ENCODE measurements around the gene SLC4A9. TPM values are rescaled to one million over a fixed set of nuclear protein-coding genes. Genes with fewer than 3 reads are reported as not detected.
A peak's percentile ranks its signal among the peaks of the same experiment; 100 is the strongest.

The SLC4A9 gene
- total RNA-seq (not detected), polyA plus RNA-seq (not detected), total RNA-seq (0 reads per million in 6 experiments)

DNA sequence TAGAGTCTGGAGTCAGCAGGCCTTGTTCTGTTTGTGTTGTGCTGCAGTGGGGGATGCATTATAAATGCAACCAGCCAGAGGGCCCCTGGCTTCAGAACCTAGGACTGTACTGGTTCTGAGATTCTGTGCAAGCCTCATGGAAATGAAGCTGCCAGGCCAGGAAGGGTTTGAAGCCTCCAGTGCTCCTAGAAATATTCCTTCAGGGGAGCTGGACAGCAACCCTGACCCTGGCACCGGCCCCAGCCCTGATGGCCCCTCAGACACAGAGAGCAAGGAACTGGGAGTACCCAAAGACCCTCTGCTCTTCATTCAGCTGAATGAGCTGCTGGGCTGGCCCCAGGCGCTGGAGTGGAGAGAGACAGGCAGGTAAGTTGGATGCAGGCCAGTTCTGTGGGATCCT, at the start of gene SLC4A9:
Gene SLC4A9, plus strand, starts transcription at position 94 of the 400 bp plus-strand sequence. Its CDS starts 43 bp downstream, at position 137.
- ATAC-seq (no peak), DNase-seq (no peak)
- Mint-ChIP-seq H3K27ac (peak within 1 kb of the TSS in 1 of 10 donors; percentile 69), H3K27me3 (peaks cover 2 to 9% (median 9%) of the 10 kb centered on the region in 5 donors), H3K4me1 (peaks cover 11 to 19% (median 15%) of the 10 kb centered on the region in 4 donors), H3K4me3 (no peak within 1 kb of the TSS), H3K9me3 (no peaks in the 10 kb centered on the region), H3K36me3 (no peaks in the 10 kb centered on the region)
- POLR2A ChIA-PET, result no interaction called here

GRCh38 chr5:140310434-140310833, 49.6 kb upstream of the SLC4A9 start:
- POLR2A ChIA-PET, result no interaction called here

DNA sequence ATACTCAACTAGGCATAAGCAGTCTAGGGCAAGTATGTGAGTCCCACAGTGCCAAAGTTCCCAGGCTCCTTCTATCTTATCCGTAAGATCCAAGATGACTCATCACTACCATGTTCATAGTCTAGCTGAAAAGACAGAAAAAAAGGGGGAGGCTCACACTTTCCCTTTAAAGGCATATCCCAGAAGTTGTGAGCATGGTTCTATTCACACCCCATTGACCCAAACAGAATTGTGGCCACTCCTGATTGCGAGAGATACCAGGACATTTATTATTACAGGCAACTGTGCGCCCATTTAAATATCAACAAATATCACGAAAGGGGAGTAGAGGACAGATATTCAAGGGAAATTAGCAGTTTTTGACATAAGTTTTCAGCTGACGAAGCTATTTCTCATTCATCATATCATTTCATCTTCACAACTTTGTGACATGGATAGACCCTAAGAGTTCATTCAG, 49.0 kb upstream of the SLC4A9 start:
- peaks cover 6 to 21% (median 12%) of the 10 kb centered on the region in 5 donors for H3K27me3 Mint-ChIP-seq
- no peaks in the 10 kb centered on the region for H3K9me3 Mint-ChIP-seq
- DNase-seq, result no peak
- no peaks in the 10 kb centered on the region for H3K36me3 Mint-ChIP-seq
- H3K4me3 Mint-ChIP-seq, result no peak overlapping the region
- no peak for ATAC-seq
- no peaks in the 10 kb centered on the region for H3K4me1 Mint-ChIP-seq
- POLR2A ChIA-PET, result no interaction called here
- no peak overlapping the region for H3K27ac Mint-ChIP-seq

More at GRCh38 chr5:140310434-140310833, 49.6 kb upstream of the SLC4A9 start:
- Mint-ChIP-seq H3K4me1 (no peaks in the 10 kb centered on the region), H3K27ac (no peak overlapping the region), H3K4me3 (no peak overlapping the region), H3K36me3 (no peaks in the 10 kb centered on the region), H3K27me3 (peaks cover 7 to 21% (median 12%) of the 10 kb centered on the region in 5 donors), H3K9me3 (no peaks in the 10 kb centered on the region)
- no peak for ATAC-seq
- no peak for DNase-seq

DNA sequence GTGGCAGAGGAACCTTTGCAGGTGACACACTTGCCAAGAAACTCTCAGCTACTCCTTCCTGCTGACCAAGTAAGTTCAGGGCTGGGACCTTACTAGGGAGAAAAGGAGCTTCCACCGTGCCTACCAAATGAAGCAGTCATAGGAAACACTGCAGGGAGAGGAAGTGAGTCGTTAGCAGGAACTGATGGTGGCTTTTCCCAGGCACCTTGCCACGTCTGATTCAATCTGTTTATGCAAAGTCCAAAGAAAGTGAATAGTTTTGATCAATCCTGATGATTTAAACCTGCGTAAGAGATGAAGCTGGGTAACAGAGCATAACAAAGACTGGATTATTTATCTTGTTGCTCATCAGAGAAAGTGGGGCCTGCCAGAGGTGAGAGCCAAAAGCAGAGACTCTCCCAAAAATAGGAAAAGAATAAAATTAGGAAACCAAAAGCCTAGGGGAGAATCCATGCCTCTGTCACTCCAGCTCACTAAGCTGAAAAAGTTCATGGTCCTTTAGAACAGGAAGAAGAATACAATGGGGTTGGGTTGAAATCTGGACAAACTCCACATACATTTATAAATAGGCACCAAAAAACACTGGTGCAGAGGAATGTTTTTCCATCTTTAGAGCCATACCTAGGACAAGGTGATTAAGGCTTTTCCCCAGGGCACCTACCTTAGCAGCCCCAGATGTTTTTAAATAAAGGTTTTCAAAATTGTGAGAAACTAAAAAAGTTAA, 47.8 kb upstream of the SLC4A9 start:
- POLR2A ChIA-PET, result no interaction called here
- Mint-ChIP-seq H3K27me3 (peaks cover 2 to 21% (median 11%) of the 10 kb centered on the region in 5 donors), H3K4me1 (no peaks in the 10 kb centered on the region), H3K36me3 (no peaks in the 10 kb centered on the region), H3K4me3 (no peak overlapping the region), H3K9me3 (no peaks in the 10 kb centered on the region), H3K27ac (no peak overlapping the region)
- ATAC-seq (no peak), DNase-seq (no peak)

DNA sequence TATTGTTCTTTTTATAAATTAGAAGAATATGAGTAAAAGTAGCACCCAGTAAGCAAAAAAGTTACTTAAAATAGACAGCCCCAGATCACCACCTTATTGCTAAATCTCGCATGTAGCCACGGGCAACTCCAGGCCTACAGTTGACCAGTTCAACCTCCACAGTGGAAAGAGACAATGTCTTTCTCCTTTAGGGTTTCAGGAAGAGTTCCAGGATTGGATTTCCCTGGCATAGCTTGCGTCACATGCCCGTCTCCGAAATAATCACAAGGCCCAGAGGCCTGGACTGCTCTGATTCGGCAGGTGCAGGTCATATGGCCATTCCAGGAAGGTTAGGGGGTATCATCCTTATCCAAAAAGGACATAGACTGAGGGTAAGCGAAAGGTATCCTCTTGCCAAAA, 47.2 kb upstream of the SLC4A9 start:
- Mint-ChIP-seq H3K27me3 (peaks cover 2 to 21% (median 11%) of the 10 kb centered on the region in 5 donors), H3K4me3 (no peak overlapping the region), H3K36me3 (no peaks in the 10 kb centered on the region), H3K27ac (peak overlapping the region in 1 of 10 donors; percentile 4), H3K4me1 (no peaks in the 10 kb centered on the region), H3K9me3 (no peaks in the 10 kb centered on the region)
- POLR2A ChIA-PET, result no interaction called here
- ATAC-seq (no peak), DNase-seq (no peak)

DNA sequence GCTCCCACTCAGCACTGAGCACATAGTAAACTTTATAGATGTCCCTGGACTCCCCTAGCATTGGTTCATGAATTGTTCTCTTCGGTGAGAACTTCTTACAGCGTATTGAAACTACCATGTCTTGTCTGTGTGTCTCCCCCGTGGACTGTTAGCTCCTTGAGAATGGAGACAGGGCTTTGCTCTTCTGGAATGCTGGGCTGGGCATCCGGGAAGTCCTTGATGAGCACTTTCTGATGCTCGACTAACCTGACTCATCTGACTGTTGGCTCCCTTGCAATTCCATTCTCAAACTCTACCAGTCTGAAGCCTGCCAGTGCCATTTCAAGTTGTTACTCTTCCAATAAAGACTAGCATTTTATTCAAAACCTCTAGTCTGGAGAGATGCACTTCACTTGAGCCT, 42.1 kb upstream of the SLC4A9 start:
- no peaks in the 10 kb centered on the region for H3K9me3 Mint-ChIP-seq
- H3K36me3 Mint-ChIP-seq, result no peaks in the 10 kb centered on the region
- peaks cover 0 to 10% (median 1%) of the 10 kb centered on the region in 4 donors for H3K4me1 Mint-ChIP-seq
- ATAC-seq (no peak), DNase-seq (no peak)
- no peak overlapping the region for H3K27ac Mint-ChIP-seq
- no peak overlapping the region for H3K4me3 Mint-ChIP-seq
- H3K27me3 Mint-ChIP-seq, result peaks cover 0 to 4% (median 0%) of the 10 kb centered on the region in 5 donors
- POLR2A ChIA-PET, result no interaction called here

- DNase-seq (no peak), ATAC-seq (no peak)
- H3K9me3 Mint-ChIP-seq, result no peaks in the 10 kb centered on the region
- no peak overlapping the region for H3K4me3 Mint-ChIP-seq
- H3K27ac Mint-ChIP-seq, result no peak overlapping the region
- peaks cover 0 to 4% (median 0%) of the 10 kb centered on the region in 5 donors for H3K27me3 Mint-ChIP-seq
- POLR2A ChIA-PET, result no interaction called here
- H3K4me1 Mint-ChIP-seq, result peaks cover 0 to 10% (median 1%) of the 10 kb centered on the region in 4 donors
- no peaks in the 10 kb centered on the region for H3K36me3 Mint-ChIP-seq
These were observed 41.2 kb upstream of the SLC4A9 start for GRCh38 chr5:140318792-140319191.

DNA sequence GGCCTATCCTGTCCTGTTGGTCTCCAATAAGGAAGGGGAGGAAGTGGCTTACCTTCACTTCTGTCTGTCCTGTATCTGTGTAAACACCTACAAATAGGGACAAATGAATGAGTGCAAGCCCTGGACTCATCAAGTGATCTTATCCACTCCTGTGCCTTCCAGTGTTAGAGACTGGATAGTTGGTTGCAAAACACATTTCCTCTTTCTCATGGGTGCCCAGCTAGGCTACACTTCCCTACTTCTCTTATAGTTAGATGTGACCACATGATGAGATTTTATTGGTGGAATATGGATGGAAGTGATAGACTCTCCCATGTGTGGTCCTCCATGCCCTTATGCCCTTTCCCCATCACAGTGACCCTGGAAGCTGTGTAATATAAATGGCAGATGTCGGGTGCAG, 40.2 kb upstream of the SLC4A9 start:
- Mint-ChIP-seq H3K36me3 (no peaks in the 10 kb centered on the region), H3K4me1 (peaks cover 0 to 10% (median 2%) of the 10 kb centered on the region in 4 donors), H3K27ac (no peak overlapping the region), H3K27me3 (peaks cover 0 to 4% (median 0%) of the 10 kb centered on the region in 5 donors), H3K9me3 (no peaks in the 10 kb centered on the region), H3K4me3 (no peak overlapping the region)
- DNase-seq (no peak), ATAC-seq (no peak)
- POLR2A ChIA-PET, result interaction anchor here (1.0 kb wide), 1 partner anchor 32 kb away, joined by 4 read pairs; no protein-coding TSS in a partner anchor

- Mint-ChIP-seq H3K9me3 (no peaks in the 10 kb centered on the region), H3K27ac (no peak overlapping the region), H3K4me3 (peak overlapping the region in 1 of 10 donors; percentile 3), H3K27me3 (peaks cover 0 to 4% (median 0%) of the 10 kb centered on the region in 5 donors), H3K4me1 (peaks cover 0 to 10% (median 2%) of the 10 kb centered on the region in 4 donors), H3K36me3 (no peaks in the 10 kb centered on the region)
- no peak for ATAC-seq
- POLR2A ChIA-PET, result no interaction called here
- DNase-seq, result no peak
These were observed 38.2 kb upstream of the SLC4A9 start for GRCh38 chr5:140321796-140322195.

DNA sequence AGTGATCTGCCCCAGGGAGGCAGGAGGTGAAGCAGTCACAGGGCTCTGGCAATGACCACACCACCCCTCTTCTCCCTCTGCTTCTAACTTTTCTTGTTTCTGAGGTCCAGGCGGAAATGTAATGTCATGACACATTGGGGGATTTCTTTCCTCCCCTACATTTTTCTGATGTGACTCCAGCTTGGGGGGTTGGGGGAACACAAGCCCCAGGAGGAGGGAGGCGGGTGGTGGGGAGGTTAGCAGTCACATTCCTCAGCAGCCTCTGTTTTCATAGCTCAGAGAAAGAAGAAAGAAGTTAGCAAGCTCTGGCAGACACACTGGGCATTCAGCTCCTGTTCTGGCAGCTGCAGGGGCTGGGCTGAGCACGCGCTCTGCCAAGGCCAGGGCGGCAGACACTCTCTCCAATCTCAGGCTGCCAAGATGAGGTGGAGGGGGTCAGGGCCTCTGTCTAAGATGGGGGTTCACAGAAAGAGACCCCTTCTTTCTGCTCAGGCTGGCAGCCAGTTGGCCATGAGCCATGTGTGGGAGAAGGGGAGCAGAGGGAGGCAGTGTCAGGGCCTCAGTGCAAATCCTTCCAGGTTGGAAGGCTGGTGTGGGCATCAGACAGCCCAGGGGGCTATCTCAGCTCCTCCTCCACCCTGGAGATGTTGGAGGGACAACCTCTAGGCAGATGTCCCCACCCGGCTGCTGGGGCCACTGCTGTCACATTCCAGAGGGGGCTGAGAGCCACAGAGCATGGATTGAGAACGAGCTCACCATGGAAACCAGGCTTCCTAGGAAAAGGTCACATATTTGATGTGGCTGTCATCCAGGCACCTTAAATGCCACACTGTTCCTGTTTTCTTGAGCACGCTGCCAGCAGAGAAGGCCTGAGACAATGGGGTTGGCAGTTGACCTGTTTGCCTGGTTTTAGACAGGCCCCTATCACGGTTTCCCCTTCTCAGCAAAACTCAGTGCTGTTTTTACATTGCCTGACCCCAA, 37.0 kb upstream of the SLC4A9 start:
- Mint-ChIP-seq H3K4me3 (no peak overlapping the region), H3K36me3 (no peaks in the 10 kb centered on the region), H3K4me1 (peaks cover 0 to 10% (median 2%) of the 10 kb centered on the region in 4 donors), H3K27ac (no peak overlapping the region), H3K9me3 (no peaks in the 10 kb centered on the region), H3K27me3 (peaks cover 0 to 4% (median 0%) of the 10 kb centered on the region in 5 donors)
- ATAC-seq, result no peak
- POLR2A ChIA-PET, result no interaction called here
- no peak for DNase-seq

- Mint-ChIP-seq H3K27me3 (peaks cover 0 to 4% (median 0%) of the 10 kb centered on the region in 5 donors), H3K4me3 (no peak overlapping the region), H3K4me1 (peaks cover 0 to 10% (median 2%) of the 10 kb centered on the region in 4 donors), H3K27ac (no peak overlapping the region), H3K36me3 (no peaks in the 10 kb centered on the region), H3K9me3 (no peaks in the 10 kb centered on the region)
- ATAC-seq, result no peak
- POLR2A ChIA-PET, result no interaction called here
- no peak for DNase-seq
These were observed 35.9 kb upstream of the SLC4A9 start for GRCh38 chr5:140324041-140324600.

DNA sequence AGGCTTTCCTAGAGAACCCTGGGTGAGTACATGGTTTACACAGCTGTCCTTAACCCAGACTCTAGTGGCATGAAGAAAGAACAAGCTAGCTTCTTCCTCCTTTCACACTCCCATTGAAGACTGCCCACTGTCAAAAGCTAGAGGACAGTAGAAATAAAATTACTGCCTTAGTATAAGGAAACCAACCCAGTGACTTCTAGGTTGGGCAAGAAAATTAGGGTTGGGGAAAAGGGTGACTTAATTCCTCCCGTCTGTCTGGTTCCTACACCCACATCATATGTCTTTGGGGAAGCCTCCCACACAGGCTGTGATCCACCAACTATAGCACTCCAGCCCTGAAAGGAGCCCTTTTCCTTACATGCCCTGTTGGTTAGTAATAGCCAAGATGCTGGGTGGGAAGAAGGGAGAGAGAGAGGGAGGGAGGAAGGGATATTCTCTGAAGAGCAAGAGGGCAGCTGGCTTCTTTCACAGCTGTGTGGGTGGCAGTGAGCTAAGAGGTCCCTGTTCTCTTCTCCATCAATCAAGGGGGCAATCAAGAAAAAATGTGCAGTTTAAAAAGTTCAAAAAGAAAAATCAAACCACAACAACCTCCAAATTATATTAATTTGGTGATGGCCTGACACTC, 35.3 kb upstream of the SLC4A9 start:
- no peak overlapping the region for H3K27ac Mint-ChIP-seq
- DNase-seq, result no peak
- H3K4me1 Mint-ChIP-seq, result peaks cover 0 to 7% (median 2%) of the 10 kb centered on the region in 4 donors
- POLR2A ChIA-PET, result no interaction called here
- no peak for ATAC-seq
- peaks cover 0 to 4% (median 0%) of the 10 kb centered on the region in 5 donors for H3K27me3 Mint-ChIP-seq
- no peak overlapping the region for H3K4me3 Mint-ChIP-seq
- H3K36me3 Mint-ChIP-seq, result no peaks in the 10 kb centered on the region
- H3K9me3 Mint-ChIP-seq, result no peaks in the 10 kb centered on the region
